GM12875 (cell line): ENCODE measurements around the gene UBAP2.

Experiments used
- H3K4me3 ChIP-seq: one replicate; pipeline ENCODE4 v1.5.1; 2011; ENCODE audit warnings: low read depth, low read length, control low read depth
- CTCF ChIP-seq: IDR thresholded peaks from 2 replicates; pipeline ENCODE4 v1.5.1; 2011; ENCODE audit warnings: low read depth, mild to moderate bottlenecking, control low read depth, inconsistent platforms, low read length, moderate library complexity, borderline replicate concordance; ENCODE audit not compliant: insufficient read depth

The UBAP2 gene

DNA sequence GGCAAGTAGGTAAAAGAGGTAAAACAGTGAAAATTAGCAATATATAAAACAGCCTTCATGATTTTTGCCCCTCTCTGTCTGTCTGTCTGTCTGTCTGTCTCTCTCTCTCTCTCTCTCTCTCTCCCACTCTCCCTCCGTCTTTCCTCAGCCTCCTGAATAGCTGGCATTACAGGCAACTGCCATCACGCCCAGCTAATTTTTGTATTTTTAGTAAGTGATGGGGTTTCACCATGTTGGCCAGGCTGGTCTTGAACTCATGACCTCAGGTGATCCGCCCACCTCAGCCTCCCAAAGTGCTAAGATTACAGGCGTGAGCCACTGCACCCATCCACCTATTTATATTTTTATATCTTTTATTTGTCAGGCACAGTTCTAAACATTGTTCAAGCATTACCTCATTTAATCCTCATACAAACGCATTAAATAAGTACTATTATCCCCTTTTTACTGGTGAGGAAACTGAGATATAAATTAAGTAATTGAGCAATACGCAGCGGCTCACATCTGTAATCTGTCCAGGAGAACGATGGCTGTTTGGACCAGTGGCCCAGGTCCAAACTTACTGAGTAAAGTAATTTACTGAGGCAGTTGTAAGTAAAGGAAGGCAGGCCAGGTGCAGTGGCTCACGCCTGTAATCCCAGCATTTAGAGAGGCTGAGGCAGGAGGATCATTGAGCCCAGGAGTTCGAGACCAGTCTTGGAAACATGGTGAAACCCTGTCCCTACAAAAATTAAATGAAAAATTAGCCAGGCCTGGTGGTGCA is 170.8 kb downstream of the UBAP2 start:
- TF ChIP-seq CTCF = no peak
- no peak overlapping the region for H3K4me3 ChIP-seq
